ENCODE results near the gene MMEL1. TPM values are rescaled to one million over a fixed set of nuclear protein-coding genes. Genes with fewer than 3 reads are reported as not detected.

Gene MMEL1
- total RNA-seq, 6 experiments from 2014 or later: not detected

DNA sequence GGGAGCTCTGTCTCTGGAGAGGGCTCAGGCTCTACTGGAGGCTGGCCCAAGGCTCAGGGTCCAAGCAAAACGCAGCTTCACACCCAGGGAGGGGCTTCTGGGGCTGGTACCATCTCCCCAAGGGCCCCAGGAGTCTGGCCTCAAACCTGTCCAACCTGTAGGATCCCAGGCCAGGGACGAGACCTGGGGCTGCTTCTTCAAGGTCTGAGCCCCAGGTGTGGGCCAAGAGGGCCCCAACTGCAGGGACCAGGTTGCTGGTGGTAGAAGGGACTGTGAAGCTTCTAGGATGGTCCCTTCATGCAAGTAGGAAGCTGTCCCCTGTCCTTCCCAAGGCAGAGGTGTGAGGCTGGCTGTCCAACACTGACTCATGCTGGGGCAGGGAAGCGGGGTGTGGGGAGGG, 7.8 kb upstream of the MMEL1 start:
- DNase-seq: no peak
- TF ChIP-seq CTCF (IDR thresholded peaks at IDR 0.05): no peak
- no peak overlapping the region for H3K4me3 Mint-ChIP-seq
- H3K27ac Mint-ChIP-seq: no peak overlapping the region
- peaks cover 5% of the 10 kb centered on the region for H3K27me3 Mint-ChIP-seq (ENCODE audit: insufficient read depth)
- peaks cover 17% of the 10 kb centered on the region for H3K9me3 Mint-ChIP-seq
- peaks cover 11% of the 10 kb centered on the region for H3K36me3 Mint-ChIP-seq (ENCODE audit: low read depth)
- no peaks in the 10 kb centered on the region for H3K4me1 Mint-ChIP-seq (ENCODE audit: low read depth)

GRCh38 chr1:2639607-2640521, 7.0 kb upstream of the MMEL1 start:
- no peak for DNase-seq
- H3K27ac Mint-ChIP-seq: no peak overlapping the region
- peaks cover 7% of the 10 kb centered on the region for H3K27me3 Mint-ChIP-seq (ENCODE audit: insufficient read depth)
- TF ChIP-seq CTCF (IDR thresholded peaks at IDR 0.05): no peak
- H3K4me3 Mint-ChIP-seq: no peak overlapping the region
- peaks cover 11% of the 10 kb centered on the region for H3K36me3 Mint-ChIP-seq (ENCODE audit: low read depth)
- no peaks in the 10 kb centered on the region for H3K4me1 Mint-ChIP-seq (ENCODE audit: low read depth)
- H3K9me3 Mint-ChIP-seq: peaks cover 17% of the 10 kb centered on the region

GRCh38 chr1:2639203-2639602, 6.4 kb upstream of the MMEL1 start:
- peaks cover 17% of the 10 kb centered on the region for H3K9me3 Mint-ChIP-seq
- H3K4me1 Mint-ChIP-seq (ENCODE audit: low read depth): no peaks in the 10 kb centered on the region
- peaks cover 11% of the 10 kb centered on the region for H3K36me3 Mint-ChIP-seq (ENCODE audit: low read depth)
- no peak overlapping the region for H3K4me3 Mint-ChIP-seq
- TF ChIP-seq CTCF (IDR thresholded peaks at IDR 0.05): no peak
- DNase-seq: no peak
- peaks cover 7% of the 10 kb centered on the region for H3K27me3 Mint-ChIP-seq (ENCODE audit: insufficient read depth)
- no peak overlapping the region for H3K27ac Mint-ChIP-seq

- Mint-ChIP-seq H3K27ac (no peak overlapping the region), H3K9me3 (peaks cover 17% of the 10 kb centered on the region), H3K4me1 (ENCODE audit: low read depth) (no peaks in the 10 kb centered on the region), H3K27me3 (ENCODE audit: insufficient read depth) (peaks cover 7% of the 10 kb centered on the region), H3K4me3 (no peak overlapping the region), H3K36me3 (ENCODE audit: low read depth) (peaks cover 11% of the 10 kb centered on the region)
- no peak for TF ChIP-seq CTCF (IDR thresholded peaks at IDR 0.05)
- no peak for DNase-seq
These were observed 5.8 kb upstream of the MMEL1 start for GRCh38 chr1:2638466-2639115.

GRCh38 chr1:2637442-2638145, 4.8 kb upstream of the MMEL1 start:
- H3K9me3 Mint-ChIP-seq: peaks cover 17% of the 10 kb centered on the region
- DNase-seq: no peak
- H3K36me3 Mint-ChIP-seq (ENCODE audit: low read depth): peaks cover 11% of the 10 kb centered on the region
- H3K4me1 Mint-ChIP-seq (ENCODE audit: low read depth): no peaks in the 10 kb centered on the region
- no peak for TF ChIP-seq CTCF (IDR thresholded peaks at IDR 0.05)
- H3K27ac Mint-ChIP-seq: no peak overlapping the region
- H3K27me3 Mint-ChIP-seq (ENCODE audit: insufficient read depth): peaks cover 7% of the 10 kb centered on the region
- H3K4me3 Mint-ChIP-seq: no peak overlapping the region

Measured in HFFc6 (cell line).